Measurements from ENCODE around the gene LIPC. TPM values are rescaled to one million over a fixed set of nuclear protein-coding genes. Genes with fewer than 3 reads are reported as not detected.

LIPC gene
- polyA plus RNA-seq, 2 of the 4 experiments (the other 2 are of a cell fraction), result 0.13 to 0.30 TPM

- Histone ChIP-seq H3K4me2 (no peak overlapping the region), H3K4me3 (no peak overlapping the region), H3K27ac (no peak overlapping the region), H3K9me3 (no peaks in the 10 kb centered on the region), H3K4me1 (peaks cover 15% of the 10 kb centered on the region)
- CTCF ChIA-PET, result no interaction called here
- WGBS (ENCODE audit: missing lambda C conversion rate), result 89% methylated on average over 5 of the region's 5 CpGs
- FAIRE-seq (no peak), ATAC-seq (no peak), DNase-seq (ENCODE audit: low read depth in 1 of 2, low spot score in 1 of 2) (no peak)
- TF ChIP-seq BHLHE40 (IDR thresholded peaks at IDR 0.05; ENCODE audit: low read depth, low read length) (no peak), HES2 (IDR thresholded peaks at IDR 0.05) (no peak), ZC3H11A (IDR thresholded peaks at IDR 0.05) (no peak), GATA3 (IDR thresholded peaks at IDR 0.05; ENCODE audit: borderline replicate concordance) (no peak), HOXB5 (CRISPR knock-in tag; IDR thresholded peaks at IDR 0.05) (no peak), EHMT2 (IDR thresholded peaks at IDR 0.05; ENCODE audit: low read depth) (no peak), RFX5 (IDR thresholded peaks at IDR 0.05) (no peak), ELK1 (IDR thresholded peaks at IDR 0.05; ENCODE audit: low read depth, low read length) (no peak)
- POLR2A ChIA-PET, result no interaction called here
Measured at GRCh38 chr15:58608129-58608590, 176.4 kb downstream of the LIPC start.

- DNase-seq (ENCODE audit: low read depth in 1 of 2, low spot score in 1 of 2) (no peak), FAIRE-seq (no peak), ATAC-seq (no peak)
- WGBS (ENCODE audit: missing lambda C conversion rate), result 64% methylated on average over 1 of the region's 1 CpG
- Histone ChIP-seq H3K9me3 (peaks cover 2% of the 10 kb centered on the region; the same call in 2 of the 3 replicates), H3K4me1 (peaks cover 15% of the 10 kb centered on the region), H3K27ac (no peak overlapping the region), H3K4me2 (no peak overlapping the region), H3K4me3 (no peak overlapping the region)
- TF ChIP-seq USF2 (IDR thresholded peaks at IDR 0.05) (no peak), SREBF2 (IDR thresholded peaks at IDR 0.05) (no peak), KDM5A (IDR thresholded peaks at IDR 0.05) (no peak), MYC (IDR thresholded peaks at IDR 0.05; ENCODE audit: borderline replicate concordance, low read length) (no peak), ESRRA (IDR thresholded peaks at IDR 0.05; ENCODE audit: borderline replicate concordance, low read length) (no peak), REST (IDR thresholded peaks at IDR 0.05) (no peak), HOXA7 (CRISPR knock-in tag; IDR thresholded peaks at IDR 0.05) (no peak), CBX2 (IDR thresholded peaks at IDR 0.05; ENCODE audit: borderline replicate concordance, low read depth) (no peak), FOSL2 (IDR thresholded peaks at IDR 0.05) (no peak), FOSL2 (CRISPR knock-in tag; IDR thresholded peaks at IDR 0.05) (no peak), RAD21 (conservative IDR thresholded peaks at IDR 0.05 in 1 of 2, IDR thresholded peaks at IDR 0.05 in 1 of 2) (no peak), HEYL (CRISPR knock-in tag; IDR thresholded peaks at IDR 0.05) (no peak), HES2 (IDR thresholded peaks at IDR 0.05) (no peak), ZFP36 (IDR thresholded peaks at IDR 0.05; ENCODE audit: borderline replicate concordance, partially characterized antibody) (no peak), HDAC2 (IDR thresholded peaks at IDR 0.05) (no peak), BCL3 (IDR thresholded peaks at IDR 0.05) (no peak), RCOR1 (IDR thresholded peaks at IDR 0.05; ENCODE audit: low read depth, low read length) (no peak), E2F6 (IDR thresholded peaks at IDR 0.05; ENCODE audit: borderline replicate concordance, low read depth) (no peak)
- CTCF ChIA-PET, result interaction anchor here (0.6 kb wide), 1 partner anchor 118 kb away, joined by 3 read pairs; no protein-coding TSS in a partner anchor
- POLR2A ChIA-PET, result no interaction called here
Measured at GRCh38 chr15:58608711-58609110, 176.9 kb downstream of the LIPC start.
